Cardiac fibroblast (primary cell): ENCODE measurements around the gene PANK4.
"Not testable (repeated sequence)": the region's sequence is repeated elsewhere in the genome, so short reads cannot be mapped to it uniquely, and the experiment has no call there.

Source experiments
- DNase-seq, 2 donors: peaks; one replicate each; pipeline versions ENCODE4 v3.0.0 to v3.0.0-alpha.2; 2010; ENCODE audit warnings: low read depth in 2 of 2
- H3K4me3 ChIP-seq, 2 donors: replicated peaks in 1 of 2; 1 replicate in 1 of 2; 2 replicates in 1 of 2; pipeline ENCODE4 v1.5.1; 2011; ENCODE audit warnings: low read depth in 2 of 2, low read length in 2 of 2, mild to moderate bottlenecking in 2 of 2, moderate library complexity in 1 of 2
- TF ChIP-seq, protein P1 (sequence below): IDR thresholded peaks from one replicate; pipeline ENCODE4 v1.5.1; 2011; ENCODE audit warnings: low read depth, mild to moderate bottlenecking, low read length, inconsistent platforms

PANK4 gene

DNA sequence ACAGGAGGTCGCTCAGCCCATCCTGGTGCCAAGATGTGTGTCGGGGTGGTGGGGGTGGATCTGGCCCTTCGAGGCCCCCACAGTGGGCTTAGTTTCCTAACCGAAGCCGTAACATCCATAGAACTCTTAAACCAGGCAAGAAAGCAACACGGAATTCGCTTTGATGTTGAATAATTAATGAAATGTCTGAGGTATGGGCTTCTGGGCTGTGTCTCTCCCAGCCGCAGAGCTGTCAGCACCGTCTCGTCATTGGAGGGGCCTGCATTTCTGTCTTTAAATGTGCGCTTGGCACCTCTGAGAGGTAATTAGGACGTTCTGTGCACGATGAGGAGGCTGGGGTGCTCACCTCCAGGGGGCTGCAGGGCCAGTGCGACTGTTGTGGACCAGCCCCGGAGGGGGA is 63.6 kb downstream of the PANK4 start:
- TF ChIP-seq, protein P1, sequence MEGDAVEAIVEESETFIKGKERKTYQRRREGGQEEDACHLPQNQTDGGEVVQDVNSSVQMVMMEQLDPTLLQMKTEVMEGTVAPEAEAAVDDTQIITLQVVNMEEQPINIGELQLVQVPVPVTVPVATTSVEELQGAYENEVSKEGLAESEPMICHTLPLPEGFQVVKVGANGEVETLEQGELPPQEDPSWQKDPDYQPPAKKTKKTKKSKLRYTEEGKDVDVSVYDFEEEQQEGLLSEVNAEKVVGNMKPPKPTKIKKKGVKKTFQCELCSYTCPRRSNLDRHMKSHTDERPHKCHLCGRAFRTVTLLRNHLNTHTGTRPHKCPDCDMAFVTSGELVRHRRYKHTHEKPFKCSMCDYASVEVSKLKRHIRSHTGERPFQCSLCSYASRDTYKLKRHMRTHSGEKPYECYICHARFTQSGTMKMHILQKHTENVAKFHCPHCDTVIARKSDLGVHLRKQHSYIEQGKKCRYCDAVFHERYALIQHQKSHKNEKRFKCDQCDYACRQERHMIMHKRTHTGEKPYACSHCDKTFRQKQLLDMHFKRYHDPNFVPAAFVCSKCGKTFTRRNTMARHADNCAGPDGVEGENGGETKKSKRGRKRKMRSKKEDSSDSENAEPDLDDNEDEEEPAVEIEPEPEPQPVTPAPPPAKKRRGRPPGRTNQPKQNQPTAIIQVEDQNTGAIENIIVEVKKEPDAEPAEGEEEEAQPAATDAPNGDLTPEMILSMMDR, result no peak
- no peak overlapping the region for H3K4me3 ChIP-seq
- DNase-seq, result no peak

DNA sequence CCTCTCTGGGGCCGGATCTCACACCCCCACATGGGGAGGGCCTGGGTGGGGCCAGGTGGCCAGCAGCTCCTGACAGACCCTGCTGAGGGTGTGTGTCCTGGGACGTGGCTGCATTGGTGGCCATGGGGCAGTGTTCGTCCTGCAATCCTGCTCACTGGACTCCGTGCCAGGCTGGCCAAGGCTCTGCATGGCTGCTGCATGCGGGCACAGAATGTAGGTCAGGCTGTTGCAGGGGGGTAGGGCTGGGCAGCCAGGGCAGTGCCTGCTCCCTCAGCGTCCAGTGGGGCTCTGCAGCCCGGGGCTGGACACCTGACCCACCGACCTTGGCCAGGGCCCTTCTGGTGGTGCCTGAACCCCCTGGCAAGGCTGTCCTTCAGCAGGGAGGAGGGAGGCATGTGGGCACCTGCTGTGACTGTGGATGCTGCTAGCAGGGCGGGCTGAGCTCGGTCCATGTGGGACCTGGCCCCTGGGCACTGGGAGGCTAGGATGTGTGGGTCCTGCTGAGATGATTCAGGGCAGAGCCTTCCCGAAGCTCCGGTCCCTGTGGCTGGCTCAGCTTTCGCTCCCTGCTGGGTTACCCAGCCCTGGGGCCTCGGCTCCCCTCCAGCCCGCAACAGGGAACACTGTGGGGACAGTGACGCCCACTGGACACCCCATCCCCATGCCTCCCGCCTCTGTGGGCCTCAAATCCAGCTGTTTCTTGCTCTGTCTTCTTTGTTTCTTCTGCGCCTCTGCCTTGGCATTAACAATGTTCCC is 65.2 kb downstream of the PANK4 start:
- TF ChIP-seq, protein P1, result no peak
- H3K4me3 ChIP-seq, result no peak overlapping the region
- no peak for DNase-seq

DNA sequence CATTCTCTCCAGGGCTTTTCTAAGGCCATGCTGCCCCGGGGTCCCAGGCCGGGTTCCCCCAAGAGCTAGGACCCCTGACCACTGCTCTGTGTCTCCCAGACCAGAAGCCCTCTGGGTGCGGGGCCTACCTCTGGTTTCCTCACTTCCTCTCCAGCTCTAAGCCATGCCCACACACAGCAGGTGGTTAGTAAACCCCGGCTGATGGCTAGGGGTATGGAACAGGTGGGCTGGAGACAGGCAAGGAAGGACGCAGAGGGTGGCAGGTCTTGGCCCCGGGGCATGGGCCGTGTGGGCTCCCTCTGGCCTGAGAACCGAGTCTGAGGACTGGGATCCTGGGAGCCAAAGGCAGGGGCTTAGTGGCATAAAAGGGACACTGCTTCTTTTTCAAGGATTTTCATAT is 66.2 kb downstream of the PANK4 start:
- TF ChIP-seq, protein P1, result no peak
- H3K4me3 ChIP-seq, result no peak overlapping the region
- DNase-seq, result no peak

DNA sequence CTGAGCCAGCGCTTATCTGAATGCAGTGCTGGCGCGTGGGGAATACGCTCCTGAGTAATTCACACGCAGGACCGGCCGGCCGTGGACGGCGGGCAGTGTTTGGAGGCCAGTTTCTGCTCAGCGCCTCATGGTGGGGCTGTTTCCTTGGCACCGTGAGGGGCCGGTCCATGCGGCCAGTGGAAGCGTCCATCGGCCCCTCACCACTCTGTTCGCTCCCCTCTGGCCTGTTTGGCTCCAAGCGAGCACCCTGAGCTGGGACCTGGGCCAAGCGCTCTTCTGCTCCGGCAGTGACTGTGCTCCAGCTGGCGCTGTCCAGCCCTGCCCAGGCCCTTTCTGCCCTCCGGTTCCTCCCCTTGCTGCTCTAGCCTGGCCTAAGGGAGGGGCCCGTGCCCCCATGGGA is 66.6 kb downstream of the PANK4 start:
- TF ChIP-seq, protein P1, result no peak
- peak; percentile 44 to 70 for DNase-seq
- H3K4me3 ChIP-seq, result no peak overlapping the region

DNA sequence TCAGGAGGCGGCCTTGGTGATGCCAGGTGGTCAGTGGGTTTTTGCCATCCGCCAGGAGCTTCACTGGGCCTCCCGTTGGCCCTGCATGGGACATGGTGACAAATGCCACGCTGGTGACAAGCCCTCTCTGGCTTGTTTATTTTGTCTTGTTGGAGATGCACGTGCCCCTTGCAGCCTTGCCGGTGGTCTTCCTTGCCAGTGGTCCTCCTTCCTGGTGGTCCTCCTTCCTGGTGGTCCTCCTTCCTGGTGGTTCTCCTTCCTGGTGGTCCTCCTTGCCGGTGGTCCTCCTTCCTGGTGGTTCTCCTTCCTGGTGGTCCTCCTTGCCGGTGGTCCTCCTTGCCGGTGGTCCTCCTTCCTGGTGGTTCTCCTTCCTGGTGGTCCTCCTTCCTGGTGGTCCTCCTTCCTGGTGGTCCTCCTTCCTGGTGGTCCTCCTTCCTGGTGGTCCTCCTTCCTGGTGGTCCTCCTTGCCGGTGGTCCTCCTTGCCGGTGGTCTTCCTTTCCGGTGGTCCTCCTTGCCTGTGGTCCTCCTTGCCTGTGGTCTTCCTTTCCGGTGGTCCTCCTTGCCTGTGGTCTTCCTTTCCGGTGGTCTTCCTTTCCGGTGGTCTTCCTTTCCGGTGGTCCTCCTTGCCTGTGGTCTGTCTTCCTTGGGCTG is 67.2 kb downstream of the PANK4 start:
- not testable (repeated sequence) for DNase-seq, H3K4me3 ChIP-seq

DNA sequence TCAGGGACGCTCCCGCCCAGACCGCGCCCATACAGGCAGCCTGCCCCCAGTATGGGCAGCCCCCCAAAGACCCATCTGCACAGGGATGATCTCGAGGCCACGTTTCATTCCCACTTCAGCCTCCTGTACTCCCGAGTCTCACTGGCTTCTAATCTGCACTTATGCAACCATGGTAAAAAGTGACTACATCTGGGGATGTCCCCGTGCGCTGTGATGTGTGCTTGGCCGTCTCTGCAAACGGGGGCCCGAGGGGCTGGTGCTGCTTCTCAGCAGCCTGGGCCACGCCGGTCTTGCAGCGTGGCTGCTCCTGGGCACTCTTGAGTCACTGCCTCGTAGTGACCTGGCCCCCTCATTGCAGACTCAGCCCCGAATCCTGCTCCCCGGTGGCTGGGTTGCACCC is 67.7 kb downstream of the PANK4 start:
- peak in 1 of 2 donors; percentile 19 for DNase-seq
- no peak overlapping the region for H3K4me3 ChIP-seq
- TF ChIP-seq, protein P1, result no peak
